Measurements from ENCODE around the gene KRTAP6-2. TPM values are rescaled to one million over a fixed set of nuclear protein-coding genes. Genes with fewer than 3 reads are reported as not detected.

Gene KRTAP6-2, protein sequence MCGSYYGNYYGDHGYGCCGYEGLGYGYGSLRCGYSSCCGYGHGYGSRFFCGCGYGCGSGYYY
- not detected for polyA plus RNA-seq
- long read RNA-seq, donor 1: 0 reads
- long read RNA-seq, donor 2: 0 reads
- long read RNA-seq, donor 3: 0 reads
- long read RNA-seq, donor 4: 0 reads
- long read RNA-seq, donor 5: 0 reads
- long read RNA-seq, donor 6: 0 reads
- long read RNA-seq, donor 7: 0 reads
- long read RNA-seq, donor 8: 0 reads
- long read RNA-seq, donor 9: 0 reads
- long read RNA-seq, donor 10: 0 reads

DNA sequence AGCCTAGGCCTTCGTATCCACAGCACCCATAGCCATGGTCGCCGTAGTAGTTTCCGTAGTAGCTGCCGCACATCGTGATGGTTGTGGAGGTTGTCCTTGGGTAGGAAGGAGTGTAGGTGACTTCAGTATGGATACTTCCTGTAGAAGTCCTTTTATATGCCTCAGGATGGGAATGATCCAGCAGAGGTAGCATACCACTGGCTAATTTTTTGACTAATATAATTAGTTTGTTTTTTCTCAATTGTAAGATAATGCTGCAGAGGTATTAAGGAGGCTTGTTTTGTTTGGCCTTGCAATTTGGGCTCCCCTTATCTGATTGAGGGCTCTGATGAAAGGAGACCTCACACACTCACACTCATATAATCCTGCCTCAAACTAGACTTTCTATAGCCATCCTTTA lies at the start of gene KRTAP6-2:
TSS of gene KRTAP6-2 (minus strand) at position 101 of the 400 bp plus-strand sequence. CDS start at position 73, 28 bp downstream.
- FAIRE-seq (no peak), DNase-seq (no peak)
- 95 to 97% (median 96%) methylated on average over 6 of the region's 6 CpGs for WGBS, 3 donors
- H3K36me3 ChIP-seq (ENCODE audit: control insufficient read depth in 3 of 3, insufficient read depth in 2 of 3, low read depth in 1 of 3, low read length in 3 of 3): no peaks in the 10 kb centered on the region
- peaks cover 0 to 5% of the 10 kb centered on the region in 2 donors for H3K9me3 ChIP-seq (ENCODE audit: control insufficient read depth in 2 of 2, insufficient read depth in 1 of 2, low read depth in 1 of 2, low read length in 1 of 2)
- H3K4me3 ChIP-seq (ENCODE audit: low read depth in 1 of 3, low read length in 3 of 3): no peak within 1 kb of the TSS
- H3K27ac ChIP-seq (ENCODE audit: low read depth in 1 of 3, low read length in 2 of 3): no peak within 1 kb of the TSS
- no peaks in the 10 kb centered on the region for H3K27me3 ChIP-seq (ENCODE audit: control insufficient read depth in 3 of 3, insufficient read depth in 3 of 3, low read length in 3 of 3)
- H3K4me1 ChIP-seq (ENCODE audit: control insufficient read depth in 3 of 3, insufficient read depth in 2 of 3, low read depth in 1 of 3, low read length in 2 of 3): no peaks in the 10 kb centered on the region

DNA sequence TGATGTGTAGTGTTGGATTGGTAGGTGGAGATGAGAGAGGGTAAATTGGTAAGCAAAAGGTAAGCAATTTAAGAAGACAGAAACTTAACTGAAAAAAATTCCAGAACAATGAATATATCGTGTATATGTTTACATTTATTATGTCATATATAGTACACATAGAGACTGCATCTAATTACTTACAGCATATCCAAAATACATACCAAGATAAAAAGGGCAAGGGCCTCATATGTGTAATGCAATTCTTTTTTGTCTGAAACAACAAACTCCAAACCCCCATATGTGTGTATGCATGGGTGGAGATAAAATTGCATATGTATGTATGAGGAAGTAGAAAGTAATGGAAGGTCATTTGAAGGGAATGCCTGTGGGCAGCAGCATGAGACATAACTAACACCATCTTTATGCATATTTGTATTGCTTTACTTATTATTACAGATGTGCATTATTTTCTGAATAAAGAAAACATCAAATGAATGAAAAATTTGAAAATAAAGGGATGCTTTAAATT lies 48.3 kb upstream of the KRTAP6-2 start:
- H3K4me1 ChIP-seq (ENCODE audit: control insufficient read depth in 3 of 3, insufficient read depth in 2 of 3, low read depth in 1 of 3, low read length in 2 of 3): no peaks in the 10 kb centered on the region
- DNase-seq (no peak), FAIRE-seq (no peak)
- H3K27ac ChIP-seq (ENCODE audit: low read depth in 1 of 3, low read length in 2 of 3): no peak overlapping the region
- H3K36me3 ChIP-seq (ENCODE audit: control insufficient read depth in 3 of 3, insufficient read depth in 2 of 3, low read depth in 1 of 3, low read length in 3 of 3): no peaks in the 10 kb centered on the region
- H3K27me3 ChIP-seq (ENCODE audit: control insufficient read depth in 3 of 3, insufficient read depth in 3 of 3, low read length in 3 of 3): no peaks in the 10 kb centered on the region
- WGBS, 3 donors: 73 to 79% (median 77%) methylated on average over 1 of the region's 1 CpG
- H3K9me3 ChIP-seq (ENCODE audit: control insufficient read depth in 2 of 2, insufficient read depth in 1 of 2, low read depth in 1 of 2, low read length in 1 of 2): no peaks in the 10 kb centered on the region
- H3K4me3 ChIP-seq (ENCODE audit: low read depth in 1 of 3, low read length in 3 of 3): no peak overlapping the region

DNA sequence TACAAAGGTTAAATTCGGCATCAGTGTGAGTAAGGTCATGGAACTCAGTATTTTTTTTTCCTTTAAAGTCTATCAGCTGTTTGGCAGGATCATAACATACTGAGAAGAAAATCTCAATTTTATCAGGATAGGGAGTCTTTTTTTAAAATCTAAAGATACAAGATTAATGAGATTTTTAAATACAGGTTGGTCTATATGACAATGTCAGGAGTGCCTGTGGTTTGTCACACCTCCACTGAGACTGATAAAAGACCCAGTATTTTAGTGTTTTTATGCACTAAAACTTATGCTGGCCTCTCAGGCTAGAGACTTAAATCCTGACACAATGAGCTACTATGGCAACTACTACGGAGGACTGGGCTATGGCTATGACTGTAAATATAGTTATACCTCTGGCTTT lies 43.9 kb upstream of the KRTAP6-2 start, which contains the start of gene KRTAP20-3:
TSS of gene KRTAP20-3 (plus strand) at position 301 of the 400 bp plus-strand sequence.
- no peak for DNase-seq
- Histone ChIP-seq H3K27ac (ENCODE audit: low read depth in 1 of 3, low read length in 2 of 3) (no peak within 1 kb of the TSS), H3K36me3 (ENCODE audit: control insufficient read depth in 3 of 3, insufficient read depth in 2 of 3, low read depth in 1 of 3, low read length in 3 of 3) (no peaks in the 10 kb centered on the region), H3K4me3 (ENCODE audit: low read depth in 1 of 3, low read length in 3 of 3) (no peak within 1 kb of the TSS), H3K4me1 (ENCODE audit: control insufficient read depth in 3 of 3, insufficient read depth in 2 of 3, low read depth in 1 of 3, low read length in 2 of 3) (no peaks in the 10 kb centered on the region), H3K27me3 (ENCODE audit: control insufficient read depth in 3 of 3, insufficient read depth in 3 of 3, low read length in 3 of 3) (no peaks in the 10 kb centered on the region), H3K9me3 (ENCODE audit: control insufficient read depth in 2 of 2, insufficient read depth in 1 of 2, low read depth in 1 of 2, low read length in 1 of 2) (no peaks in the 10 kb centered on the region)
- 89 to 92% (median 90%) methylated on average over 2 of the region's 2 CpGs for WGBS, 3 donors
- FAIRE-seq: no peak

- FAIRE-seq: no peak
- WGBS, 3 donors: 84 to 90% (median 88%) methylated on average over 3 of the region's 3 CpGs
- no peaks in the 10 kb centered on the region for H3K36me3 ChIP-seq (ENCODE audit: control insufficient read depth in 3 of 3, insufficient read depth in 2 of 3, low read depth in 1 of 3, low read length in 3 of 3)
- no peaks in the 10 kb centered on the region for H3K9me3 ChIP-seq (ENCODE audit: control insufficient read depth in 2 of 2, insufficient read depth in 1 of 2, low read depth in 1 of 2, low read length in 1 of 2)
- no peak for DNase-seq
- no peaks in the 10 kb centered on the region for H3K27me3 ChIP-seq (ENCODE audit: control insufficient read depth in 3 of 3, insufficient read depth in 3 of 3, low read length in 3 of 3)
- H3K27ac ChIP-seq (ENCODE audit: low read depth in 1 of 3, low read length in 2 of 3): no peak overlapping the region
- H3K4me1 ChIP-seq (ENCODE audit: control insufficient read depth in 3 of 3, insufficient read depth in 2 of 3, low read depth in 1 of 3, low read length in 2 of 3): no peaks in the 10 kb centered on the region
- H3K4me3 ChIP-seq (ENCODE audit: low read depth in 1 of 3, low read length in 3 of 3): no peak overlapping the region
Observed at GRCh38 chr21:30638686-30639085, 40.0 kb upstream of the KRTAP6-2 start.

GRCh38 chr21:30634906-30635305 lies 36.2 kb upstream of the KRTAP6-2 start, which contains the start of gene KRTAP20-2:
TSS of gene KRTAP20-2 (plus strand) at chr21:30635206. CDS start at chr21:30635264, 58 bp downstream.
- H3K27ac ChIP-seq (ENCODE audit: low read depth in 1 of 3, low read length in 2 of 3): no peak within 1 kb of the TSS
- H3K27me3 ChIP-seq (ENCODE audit: control insufficient read depth in 3 of 3, insufficient read depth in 3 of 3, low read length in 3 of 3): no peaks in the 10 kb centered on the region
- H3K36me3 ChIP-seq (ENCODE audit: control insufficient read depth in 3 of 3, insufficient read depth in 2 of 3, low read depth in 1 of 3, low read length in 3 of 3): no peaks in the 10 kb centered on the region
- FAIRE-seq (no peak), DNase-seq (no peak)
- H3K4me1 ChIP-seq (ENCODE audit: control insufficient read depth in 3 of 3, insufficient read depth in 2 of 3, low read depth in 1 of 3, low read length in 2 of 3): no peaks in the 10 kb centered on the region
- H3K9me3 ChIP-seq (ENCODE audit: control insufficient read depth in 2 of 2, insufficient read depth in 1 of 2, low read depth in 1 of 2, low read length in 1 of 2): no peaks in the 10 kb centered on the region
- 91 to 100% (median 94%) methylated on average over 1 of the region's 1 CpG for WGBS, 3 donors
- H3K4me3 ChIP-seq (ENCODE audit: low read depth in 1 of 3, low read length in 3 of 3): no peak within 1 kb of the TSS

GRCh38 chr21:30629200-30629599 lies 30.5 kb upstream of the KRTAP6-2 start:
- H3K9me3 ChIP-seq (ENCODE audit: control insufficient read depth in 2 of 2, insufficient read depth in 1 of 2, low read depth in 1 of 2, low read length in 1 of 2): peaks cover 0 to 14% of the 10 kb centered on the region in 2 donors
- H3K27ac ChIP-seq (ENCODE audit: low read depth in 1 of 3, low read length in 2 of 3): no peak overlapping the region
- FAIRE-seq: no peak
- H3K4me1 ChIP-seq (ENCODE audit: control insufficient read depth in 3 of 3, insufficient read depth in 2 of 3, low read depth in 1 of 3, low read length in 2 of 3): no peaks in the 10 kb centered on the region
- no peak overlapping the region for H3K4me3 ChIP-seq (ENCODE audit: low read depth in 1 of 3, low read length in 3 of 3)
- 45 to 57% (median 52%) methylated on average over 1 of the region's 1 CpG for WGBS, 3 donors
- no peaks in the 10 kb centered on the region for H3K36me3 ChIP-seq (ENCODE audit: control insufficient read depth in 3 of 3, insufficient read depth in 2 of 3, low read depth in 1 of 3, low read length in 3 of 3)
- H3K27me3 ChIP-seq (ENCODE audit: control insufficient read depth in 3 of 3, insufficient read depth in 3 of 3, low read length in 3 of 3): no peaks in the 10 kb centered on the region
- no peak for DNase-seq

DNA sequence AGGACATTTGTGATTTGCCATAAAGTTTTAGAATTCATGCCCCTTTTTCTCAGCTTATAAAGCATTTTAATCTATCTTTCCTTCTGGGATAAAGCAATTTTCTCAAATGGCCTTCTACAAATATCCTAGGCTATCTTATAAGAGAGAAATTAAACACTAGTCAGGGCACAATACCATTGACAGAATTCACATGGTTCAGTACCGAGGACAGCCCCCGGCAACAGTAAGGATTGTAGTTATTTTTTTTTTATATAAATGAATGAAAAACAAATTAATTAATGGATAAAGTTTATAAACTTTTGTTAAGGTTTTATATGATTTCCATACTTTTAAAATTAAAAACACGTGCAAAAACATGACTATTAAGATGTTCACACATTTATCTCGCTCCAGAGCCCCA lies 29.4 kb upstream of the KRTAP6-2 start:
- H3K27ac ChIP-seq (ENCODE audit: low read depth in 1 of 3, low read length in 2 of 3): no peak overlapping the region
- H3K36me3 ChIP-seq (ENCODE audit: control insufficient read depth in 3 of 3, insufficient read depth in 2 of 3, low read depth in 1 of 3, low read length in 3 of 3): no peaks in the 10 kb centered on the region
- peaks cover 0 to 14% of the 10 kb centered on the region in 2 donors for H3K9me3 ChIP-seq (ENCODE audit: control insufficient read depth in 2 of 2, insufficient read depth in 1 of 2, low read depth in 1 of 2, low read length in 1 of 2)
- 67 to 78% (median 78%) methylated on average over 4 of the region's 4 CpGs for WGBS, 3 donors
- no peaks in the 10 kb centered on the region for H3K4me1 ChIP-seq (ENCODE audit: control insufficient read depth in 3 of 3, insufficient read depth in 2 of 3, low read depth in 1 of 3, low read length in 2 of 3)
- no peak overlapping the region for H3K4me3 ChIP-seq (ENCODE audit: low read depth in 1 of 3, low read length in 3 of 3)
- DNase-seq (no peak), FAIRE-seq (no peak)
- H3K27me3 ChIP-seq (ENCODE audit: control insufficient read depth in 3 of 3, insufficient read depth in 3 of 3, low read length in 3 of 3): no peaks in the 10 kb centered on the region

- WGBS, 3 donors: 67 to 74% (median 72%) methylated on average over 4 of the region's 4 CpGs
- Histone ChIP-seq H3K4me1 (ENCODE audit: control insufficient read depth in 3 of 3, insufficient read depth in 2 of 3, low read depth in 1 of 3, low read length in 2 of 3) (no peaks in the 10 kb centered on the region), H3K4me3 (ENCODE audit: low read depth in 1 of 3, low read length in 3 of 3) (no peak overlapping the region), H3K27me3 (ENCODE audit: control insufficient read depth in 3 of 3, insufficient read depth in 3 of 3, low read length in 3 of 3) (no peaks in the 10 kb centered on the region), H3K27ac (ENCODE audit: low read depth in 1 of 3, low read length in 2 of 3) (no peak overlapping the region), H3K9me3 (ENCODE audit: control insufficient read depth in 2 of 2, insufficient read depth in 1 of 2, low read depth in 1 of 2, low read length in 1 of 2) (peaks cover 0 to 14% of the 10 kb centered on the region in 2 donors), H3K36me3 (ENCODE audit: control insufficient read depth in 3 of 3, insufficient read depth in 2 of 3, low read depth in 1 of 3, low read length in 3 of 3) (no peaks in the 10 kb centered on the region)
- DNase-seq (no peak), FAIRE-seq (no peak)
Observed at GRCh38 chr21:30625449-30626165, 26.9 kb upstream of the KRTAP6-2 start.

Data from small intestine (tissue), 16 donors.